Measurements from ENCODE around the gene TANC2. TPM values are rescaled to one million over a fixed set of nuclear protein-coding genes. Genes with fewer than 3 reads are reported as not detected.

TANC2 gene
- total RNA-seq, 1 experiment from 2014 or later: 53.2 TPM

GRCh38 chr17:62968445-62968923 lies 2.4 kb downstream of the TANC2 start (continued):
- TF ChIP-seq RAD21 (IDR thresholded peaks at IDR 0.05; ENCODE audit: low read depth): peak; percentile 99
- TF ChIP-seq ZFX (IDR thresholded peaks at IDR 0.05): no peak
- TF ChIP-seq EZH2 (IDR thresholded peaks at IDR 0.05): no peak

DNA sequence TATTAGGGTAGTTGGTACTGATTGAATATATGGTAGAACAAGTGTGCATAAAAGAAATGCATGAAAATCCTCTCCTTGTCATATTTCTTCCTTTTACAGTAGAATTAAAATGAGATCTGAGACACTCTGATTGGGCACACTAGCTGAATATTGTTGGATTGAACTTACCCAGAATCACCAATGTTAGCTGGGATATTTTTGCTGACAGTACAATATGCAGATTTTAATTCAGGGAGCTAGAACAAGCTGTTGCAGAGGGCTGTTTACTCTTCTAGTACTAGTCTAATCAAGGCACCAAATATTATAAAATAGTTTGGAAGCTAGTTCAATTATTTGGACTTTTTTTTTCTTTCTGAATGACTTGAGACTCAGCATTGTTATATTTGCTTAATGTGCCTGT lies 4.6 kb downstream of the TANC2 start:
- ChIA-PET CTCF (interaction anchor here (1.4 kb wide), 1 partner anchor 9 kb away, joined by 4 read pairs; no protein-coding TSS in a partner anchor), POLR2A (no interaction called here), RAD21 (ENCODE audit: low non-redundant PET in 1 of 2, low total read pairs in 2 of 2, uncharacterized antibody in 2 of 2, unreplicated experiment in 2 of 2) (no interaction called here)
- DNase-seq (ENCODE audit: low read depth, low spot score) (no peak), ATAC-seq (no peak)
- H3K9ac ChIP-seq (ENCODE audit: low read length): no peak overlapping the region
- no peaks in the 10 kb centered on the region for H3K9me3 ChIP-seq (ENCODE audit: control insufficient read depth in 1 of 2, insufficient read depth in 1 of 2, low read depth in 1 of 2, low read length in 2 of 2)
- H3K79me2 ChIP-seq (ENCODE audit: insufficient read depth, low read length): peaks cover 75% of the 10 kb centered on the region
- H3K27ac ChIP-seq (ENCODE audit: low read depth, low read length): no peak overlapping the region
- H3K27me3 ChIP-seq (ENCODE audit: insufficient read depth, low read length): no peaks in the 10 kb centered on the region
- TF ChIP-seq JUND (IDR thresholded peaks at IDR 0.05) (no peak), CEBPB (IDR thresholded peaks at IDR 0.05; ENCODE audit: low read depth) (no peak), SIN3A (IDR thresholded peaks at IDR 0.05; ENCODE audit: low read depth) (no peak), POLR2AphosphoS5 (IDR thresholded peaks at IDR 0.05; ENCODE audit: low read depth, low read length) (no peak), ELF1 (IDR thresholded peaks at IDR 0.05; ENCODE audit: borderline replicate concordance, low read depth) (no peak), ZFX (IDR thresholded peaks at IDR 0.05) (no peak), MAX (IDR thresholded peaks at IDR 0.05) (no peak), YY1 (IDR thresholded peaks at IDR 0.05; ENCODE audit: extremely low read depth, insufficient replicate concordance, low read depth, low read length) (no peak), EZH2 (IDR thresholded peaks at IDR 0.05) (no peak), EZH2phosphoT487 (IDR thresholded peaks at IDR 0.05; ENCODE audit: borderline replicate concordance) (no peak), EGR1 (IDR thresholded peaks at IDR 0.05; ENCODE audit: low read depth) (no peak), CBX3 (IDR thresholded peaks at IDR 0.05; ENCODE audit: low read depth) (no peak), REST (IDR thresholded peaks at IDR 0.05; ENCODE audit: low read depth) (no peak), FOSL1 (IDR thresholded peaks at IDR 0.05; ENCODE audit: low read depth) (no peak), RAD21 (IDR thresholded peaks at IDR 0.05; ENCODE audit: low read depth) (no peak), ZNF274 (IDR thresholded peaks at IDR 0.05; ENCODE audit: low read depth, low read length) (no peak), ATF3 (IDR thresholded peaks at IDR 0.05) (no peak)
- TF ChIP-seq, protein P1, sequence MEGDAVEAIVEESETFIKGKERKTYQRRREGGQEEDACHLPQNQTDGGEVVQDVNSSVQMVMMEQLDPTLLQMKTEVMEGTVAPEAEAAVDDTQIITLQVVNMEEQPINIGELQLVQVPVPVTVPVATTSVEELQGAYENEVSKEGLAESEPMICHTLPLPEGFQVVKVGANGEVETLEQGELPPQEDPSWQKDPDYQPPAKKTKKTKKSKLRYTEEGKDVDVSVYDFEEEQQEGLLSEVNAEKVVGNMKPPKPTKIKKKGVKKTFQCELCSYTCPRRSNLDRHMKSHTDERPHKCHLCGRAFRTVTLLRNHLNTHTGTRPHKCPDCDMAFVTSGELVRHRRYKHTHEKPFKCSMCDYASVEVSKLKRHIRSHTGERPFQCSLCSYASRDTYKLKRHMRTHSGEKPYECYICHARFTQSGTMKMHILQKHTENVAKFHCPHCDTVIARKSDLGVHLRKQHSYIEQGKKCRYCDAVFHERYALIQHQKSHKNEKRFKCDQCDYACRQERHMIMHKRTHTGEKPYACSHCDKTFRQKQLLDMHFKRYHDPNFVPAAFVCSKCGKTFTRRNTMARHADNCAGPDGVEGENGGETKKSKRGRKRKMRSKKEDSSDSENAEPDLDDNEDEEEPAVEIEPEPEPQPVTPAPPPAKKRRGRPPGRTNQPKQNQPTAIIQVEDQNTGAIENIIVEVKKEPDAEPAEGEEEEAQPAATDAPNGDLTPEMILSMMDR (IDR thresholded peaks at IDR 0.05 in 2 of 3, conservative IDR thresholded peaks at IDR 0.05 in 1 of 3; ENCODE audit: borderline replicate concordance in 1 of 3, insufficient read depth in 1 of 3, low read depth in 2 of 3, low read length in 2 of 3): no peak
- H3K4me2 ChIP-seq (ENCODE audit: low read length): no peak overlapping the region
- BruUV-seq (replicated peaks): no TSS peak
- H2AFZ ChIP-seq (ENCODE audit: low read depth, low read length, poor library complexity, severe bottlenecking): no peak overlapping the region
- no peaks in the 10 kb centered on the region for H4K20me1 ChIP-seq (ENCODE audit: insufficient read depth)
- no peak overlapping the region for H3K4me3 ChIP-seq (replicated peaks in 1 of 2; ENCODE audit: low read depth in 1 of 2, low read length in 2 of 2)
- H3K9me2 ChIP-seq (ENCODE audit: insufficient read depth): no peaks in the 10 kb centered on the region
- intact Hi-C loops (cut with micrococcal nuclease): no loop called here
- peaks cover 13 to 24% of the 10 kb centered on the region in 2 experiments for H3K4me1 ChIP-seq (ENCODE audit: control insufficient read depth in 1 of 2, insufficient read depth in 2 of 2, low read length in 2 of 2)
- no peaks in the 10 kb centered on the region for H3K36me3 ChIP-seq (ENCODE audit: control insufficient read depth in 1 of 2, insufficient read depth in 2 of 2, low read length in 2 of 2)

All from HCT116 (cell line).